ENCODE measurements around the gene LRRC4C.

Gene LRRC4C

DNA sequence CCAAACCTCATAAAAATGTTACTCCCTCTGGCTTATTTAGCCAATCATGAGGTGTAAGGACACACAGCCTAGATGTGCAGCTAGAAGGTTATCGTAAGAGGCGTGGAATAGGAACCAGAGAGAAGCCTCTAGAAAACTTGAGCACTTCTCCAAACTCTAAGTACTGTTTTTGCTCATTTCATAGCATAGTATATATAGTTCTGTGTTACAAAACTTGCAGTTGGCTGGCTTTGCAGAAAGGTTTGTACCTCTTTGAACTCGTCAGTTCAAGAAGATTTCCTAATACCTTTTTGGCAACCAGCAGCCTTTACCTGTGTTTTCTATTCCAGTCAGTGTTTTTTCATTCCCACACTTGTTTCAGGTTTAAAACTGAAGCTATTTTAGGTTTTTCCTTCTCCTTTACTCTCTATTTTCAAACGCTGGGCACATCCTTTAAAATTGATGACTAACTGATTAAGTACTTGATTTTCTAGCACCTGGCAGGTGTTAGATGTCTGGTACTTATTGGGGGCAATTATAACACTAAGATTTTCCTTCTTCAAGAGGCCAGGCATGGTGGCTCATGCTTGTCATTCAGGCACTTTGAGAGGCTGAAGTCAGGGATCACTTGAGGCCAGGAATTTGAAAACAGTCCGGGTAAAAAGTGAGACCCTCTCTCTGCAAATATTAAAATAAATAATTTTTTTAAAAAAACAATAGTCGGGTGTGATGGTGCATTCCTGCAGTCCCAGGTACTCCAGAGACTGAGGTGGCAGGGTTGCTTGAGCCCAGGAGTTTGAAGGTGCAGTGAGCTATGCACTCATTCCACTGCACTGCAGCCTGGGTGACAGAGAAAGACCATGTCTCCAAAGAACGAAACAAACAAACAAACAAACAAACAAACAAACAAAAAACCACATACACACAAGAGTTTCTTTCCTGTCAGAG, 125.2 kb downstream of the LRRC4C start:
- in situ Hi-C loops (cut with MboI; ENCODE audit: low sequenced_read_pairs), result no loop called here

DNA sequence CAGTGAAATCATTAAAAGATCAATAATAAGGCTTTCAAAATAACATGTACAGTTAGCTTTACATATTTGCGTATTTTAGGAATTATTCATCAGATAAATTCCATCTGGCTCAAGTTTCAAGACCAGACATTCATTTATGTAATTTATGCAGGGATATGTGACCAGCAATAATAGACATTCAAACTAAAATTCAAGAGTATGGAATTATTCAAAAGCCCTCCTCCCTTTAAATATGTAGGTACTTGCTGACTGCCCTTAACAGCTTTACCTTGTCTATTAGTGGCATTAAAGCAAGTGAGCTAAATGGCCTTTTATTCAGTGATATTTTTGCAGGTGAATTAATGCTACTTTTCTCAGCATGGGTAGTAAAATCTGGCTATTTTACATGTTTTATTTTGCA, 126.1 kb downstream of the LRRC4C start:
- in situ Hi-C loops (cut with MboI; ENCODE audit: low sequenced_read_pairs), result no loop called here

DNA sequence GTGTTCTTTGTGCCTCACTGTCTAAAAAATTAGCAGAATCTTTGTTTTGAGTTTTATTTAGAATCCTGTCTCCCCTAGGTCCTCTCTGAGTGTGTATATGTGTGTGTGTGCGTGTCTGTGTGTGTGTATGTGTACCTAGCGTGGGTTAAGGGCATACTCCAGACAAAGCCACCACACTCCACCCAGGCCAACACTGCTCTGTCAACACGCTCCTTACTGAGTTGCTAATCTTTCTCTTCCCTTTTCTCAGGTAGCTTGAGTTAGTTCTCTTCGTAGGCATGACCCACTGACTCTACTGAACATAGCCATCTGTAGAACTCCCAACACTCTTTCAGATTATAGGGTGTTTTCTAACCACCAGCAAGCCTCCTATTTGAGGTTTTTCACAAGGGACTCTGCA, 131.1 kb downstream of the LRRC4C start:
- in situ Hi-C loops (cut with MboI; ENCODE audit: low sequenced_read_pairs), result no loop called here

GRCh38 chr11:41323446-41323845, 136.0 kb downstream of the LRRC4C start:
- in situ Hi-C loops (cut with MboI; ENCODE audit: low sequenced_read_pairs), result no loop called here

DNA sequence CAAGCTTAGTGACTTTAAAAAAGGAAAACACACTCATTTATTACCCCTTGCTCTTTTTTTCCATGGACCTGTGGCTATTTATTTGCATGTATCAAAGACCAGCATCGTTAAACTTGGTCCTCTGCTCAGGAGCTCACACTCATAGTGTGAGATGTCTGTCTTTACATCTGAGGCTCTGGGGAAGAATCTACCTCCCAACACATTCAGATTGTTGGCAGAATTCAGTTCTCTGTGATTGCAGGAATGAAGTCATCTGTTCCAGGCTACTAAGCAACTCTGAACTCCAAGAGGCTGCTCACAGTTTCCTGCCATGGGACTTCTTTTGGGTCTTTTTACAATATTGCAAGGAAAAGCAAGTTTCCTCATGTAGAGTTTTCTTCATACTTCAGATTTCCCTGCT, 138.8 kb downstream of the LRRC4C start:
- in situ Hi-C loops (cut with MboI; ENCODE audit: low sequenced_read_pairs), result no loop called here

DNA sequence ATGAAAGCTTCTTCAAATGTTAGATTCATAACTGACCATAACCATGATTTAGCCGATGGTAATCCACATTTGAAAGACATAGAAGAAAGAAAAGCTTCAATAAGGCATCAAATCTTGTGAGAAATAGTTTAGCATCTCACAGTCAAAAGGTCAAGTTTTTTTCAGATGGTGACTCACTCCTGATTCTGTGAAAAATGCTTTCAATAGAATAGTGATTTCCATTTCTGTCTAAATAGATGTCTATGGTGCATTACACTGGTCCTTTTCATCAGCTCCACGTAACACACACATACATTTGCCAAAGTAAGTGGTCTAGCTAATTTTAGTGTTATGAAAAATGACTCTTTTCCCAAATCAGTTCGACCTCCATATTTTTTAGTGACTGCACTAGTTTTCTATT, 139.2 kb downstream of the LRRC4C start:
- in situ Hi-C loops (cut with MboI; ENCODE audit: low sequenced_read_pairs), result no loop called here

GRCh38 chr11:41319434-41319833, 140.0 kb downstream of the LRRC4C start:
- in situ Hi-C loops (cut with MboI; ENCODE audit: low sequenced_read_pairs), result no loop called here

DNA sequence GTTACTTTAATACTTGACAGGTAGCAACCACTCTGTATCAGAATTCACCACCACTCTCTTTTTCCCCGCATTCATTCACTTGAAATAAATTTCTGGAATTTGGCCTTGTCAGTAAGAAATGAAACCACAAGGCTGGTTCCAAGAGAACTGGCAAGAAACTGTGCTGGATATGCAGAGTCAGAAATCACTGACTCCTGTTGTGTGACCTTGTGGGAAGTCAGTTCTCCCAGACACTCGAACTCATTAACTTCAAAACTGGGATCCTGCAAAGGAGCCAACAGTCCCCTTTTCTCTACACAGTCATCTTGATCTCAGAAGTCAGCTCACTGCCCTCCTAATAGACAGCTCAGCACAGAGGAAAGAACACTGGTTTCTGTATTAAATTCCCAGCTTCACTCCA, 142.7 kb downstream of the LRRC4C start:
- in situ Hi-C loops (cut with MboI; ENCODE audit: low sequenced_read_pairs), result no loop called here

- in situ Hi-C loops (cut with MboI; ENCODE audit: low sequenced_read_pairs), result no loop called here
Measured at GRCh38 chr11:41313226-41313625, 146.2 kb downstream of the LRRC4C start.

- in situ Hi-C loops (cut with MboI; ENCODE audit: low sequenced_read_pairs), result no loop called here
Measured at GRCh38 chr11:41309716-41310115, 149.7 kb downstream of the LRRC4C start.

- in situ Hi-C loops (cut with MboI; ENCODE audit: low sequenced_read_pairs), result no loop called here
Measured at GRCh38 chr11:41309111-41309522, 150.3 kb downstream of the LRRC4C start.

DNA sequence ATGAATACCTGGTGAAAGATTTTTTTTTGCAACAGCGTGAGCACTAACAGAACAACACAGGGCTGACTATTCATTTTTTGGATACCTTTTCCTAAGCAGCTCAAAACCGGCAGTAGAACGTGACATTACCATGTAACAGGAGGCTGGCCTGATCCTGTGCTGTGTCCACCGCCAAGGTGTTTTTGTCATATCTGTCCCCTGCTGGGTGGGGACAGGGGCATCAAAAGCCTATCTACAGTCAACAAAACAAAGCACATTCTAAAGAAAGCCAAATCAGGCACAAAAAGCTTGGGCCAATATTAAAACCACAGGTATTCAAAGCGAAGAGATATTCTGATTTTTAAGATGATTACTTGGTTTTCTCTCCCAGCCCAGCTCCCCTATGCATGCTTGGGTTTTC, 151.2 kb downstream of the LRRC4C start:
- in situ Hi-C loops (cut with MboI; ENCODE audit: low sequenced_read_pairs), result no loop called here

DNA sequence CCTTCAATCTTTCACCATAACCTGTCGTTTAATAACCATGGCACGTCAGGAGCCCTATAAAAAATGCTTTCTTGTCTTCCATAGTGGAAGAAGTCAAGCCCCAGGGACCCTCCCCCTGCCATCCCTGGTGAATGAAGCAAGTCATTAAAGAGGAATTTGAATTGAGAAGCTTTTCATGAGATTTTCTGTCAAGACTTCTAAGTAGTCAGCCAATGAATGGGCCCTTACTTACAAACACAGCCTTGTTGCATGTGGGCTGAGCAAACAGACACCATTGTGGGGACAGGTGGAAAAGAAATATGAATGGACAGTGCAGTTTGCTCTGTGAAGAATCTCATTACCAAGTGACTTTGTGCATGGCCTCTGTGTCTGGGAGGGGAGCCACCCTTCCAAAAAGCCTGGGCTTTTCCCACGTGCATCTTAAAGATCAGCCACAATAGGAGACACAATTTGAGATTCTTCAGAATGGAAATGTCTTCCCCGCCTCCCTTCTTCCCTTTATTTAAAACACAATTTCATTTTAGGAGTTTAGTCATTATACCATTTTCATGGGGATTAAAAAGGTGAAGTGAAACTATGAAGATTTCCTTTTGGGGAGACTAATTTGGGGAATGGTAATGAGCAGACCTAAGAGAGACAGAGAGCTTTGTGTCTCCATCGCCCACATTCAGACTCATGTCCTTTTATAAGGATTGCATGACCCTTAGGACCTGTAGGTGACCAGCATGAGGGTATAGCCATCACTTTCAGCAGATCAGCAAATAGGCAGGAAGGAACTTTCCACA, 152.0 kb downstream of the LRRC4C start:
- in situ Hi-C loops (cut with MboI; ENCODE audit: low sequenced_read_pairs), result no loop called here

- in situ Hi-C loops (cut with MboI; ENCODE audit: low sequenced_read_pairs), result no loop called here
Measured at GRCh38 chr11:41306431-41306830, 153.0 kb downstream of the LRRC4C start.

DNA sequence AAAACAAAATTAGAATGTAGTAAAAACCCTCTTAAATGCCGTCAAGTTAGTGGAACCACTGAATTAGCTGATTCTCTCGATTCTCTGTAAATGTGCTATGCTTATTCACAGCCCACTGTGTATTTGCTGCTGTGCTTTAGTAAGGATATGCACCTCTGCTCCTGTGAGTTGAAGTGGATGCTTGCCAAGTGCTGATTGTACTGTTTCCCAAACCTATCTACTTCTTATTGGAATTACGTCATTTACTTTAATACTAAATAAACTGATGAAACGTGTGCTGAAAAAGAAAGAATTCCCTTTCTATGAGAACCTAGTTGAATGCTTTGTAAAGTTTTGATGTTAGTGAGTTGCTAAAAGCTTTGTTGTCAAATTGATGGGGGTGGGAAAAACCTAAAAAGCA, 158.4 kb downstream of the LRRC4C start:
- in situ Hi-C loops (cut with MboI; ENCODE audit: low sequenced_read_pairs), result no loop called here

- in situ Hi-C loops (cut with MboI; ENCODE audit: low sequenced_read_pairs), result no loop called here
Measured at GRCh38 chr11:41289408-41289807, 170.0 kb downstream of the LRRC4C start.

GRCh38 chr11:41286751-41287150, 172.7 kb downstream of the LRRC4C start:
- in situ Hi-C loops (cut with MboI; ENCODE audit: low sequenced_read_pairs), result no loop called here

DNA sequence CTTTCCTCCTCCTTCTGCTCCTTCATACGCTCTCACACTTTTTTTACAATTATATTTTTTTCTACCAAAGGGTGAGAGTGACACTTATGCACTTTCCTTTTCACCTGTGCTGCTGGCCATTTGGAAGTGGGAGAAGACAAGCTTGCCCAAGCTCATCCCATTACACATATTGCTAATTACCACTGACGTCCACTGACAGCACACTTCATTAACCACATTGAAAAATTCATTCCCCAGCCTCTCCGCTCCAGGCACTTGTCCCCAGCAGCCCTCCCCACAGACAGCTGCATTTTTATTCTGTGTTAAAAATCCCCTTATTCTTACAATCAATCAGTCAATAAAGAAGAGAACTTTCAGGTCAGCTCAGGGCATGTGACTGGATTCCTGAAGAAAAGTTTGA, 175.1 kb downstream of the LRRC4C start:
- in situ Hi-C loops (cut with MboI; ENCODE audit: low sequenced_read_pairs), result no loop called here

DNA sequence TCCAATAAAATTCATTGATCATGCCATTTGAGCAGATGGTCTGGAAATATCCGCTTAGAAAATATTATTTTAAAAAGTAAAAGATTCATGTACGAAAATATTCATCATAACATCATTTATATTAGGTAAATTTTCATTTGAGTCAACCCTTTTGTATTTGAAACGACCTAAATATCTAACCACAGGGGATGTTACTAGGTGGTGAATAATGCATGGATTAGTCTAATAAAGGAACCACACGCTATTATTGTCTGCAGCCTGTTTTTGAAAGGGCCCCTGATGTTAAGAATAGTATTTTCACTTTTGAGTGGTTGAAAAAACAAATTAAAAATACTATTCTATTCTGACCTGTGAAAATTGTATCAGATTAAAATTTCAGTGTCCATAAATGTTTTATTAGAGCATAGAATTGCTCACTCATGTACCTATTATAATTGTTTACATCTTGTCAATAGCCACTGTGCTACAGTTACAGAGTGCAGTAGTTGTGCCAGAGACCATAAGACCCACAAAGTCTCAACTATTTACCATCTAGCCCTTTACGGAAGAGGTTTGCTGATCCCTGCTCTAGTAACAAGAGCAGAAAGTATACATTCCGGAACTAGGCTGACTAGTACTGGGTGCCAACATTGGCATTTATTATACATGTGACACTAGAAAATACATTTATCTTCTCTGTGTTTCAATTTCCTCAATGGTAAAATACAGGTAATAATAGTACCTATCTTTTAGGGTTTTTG, 176.1 kb downstream of the LRRC4C start:
- in situ Hi-C loops (cut with MboI; ENCODE audit: low sequenced_read_pairs), result no loop called here

GRCh38 chr11:41282395-41282794, 177.1 kb downstream of the LRRC4C start:
- in situ Hi-C loops (cut with MboI; ENCODE audit: low sequenced_read_pairs), result no loop called here

DNA sequence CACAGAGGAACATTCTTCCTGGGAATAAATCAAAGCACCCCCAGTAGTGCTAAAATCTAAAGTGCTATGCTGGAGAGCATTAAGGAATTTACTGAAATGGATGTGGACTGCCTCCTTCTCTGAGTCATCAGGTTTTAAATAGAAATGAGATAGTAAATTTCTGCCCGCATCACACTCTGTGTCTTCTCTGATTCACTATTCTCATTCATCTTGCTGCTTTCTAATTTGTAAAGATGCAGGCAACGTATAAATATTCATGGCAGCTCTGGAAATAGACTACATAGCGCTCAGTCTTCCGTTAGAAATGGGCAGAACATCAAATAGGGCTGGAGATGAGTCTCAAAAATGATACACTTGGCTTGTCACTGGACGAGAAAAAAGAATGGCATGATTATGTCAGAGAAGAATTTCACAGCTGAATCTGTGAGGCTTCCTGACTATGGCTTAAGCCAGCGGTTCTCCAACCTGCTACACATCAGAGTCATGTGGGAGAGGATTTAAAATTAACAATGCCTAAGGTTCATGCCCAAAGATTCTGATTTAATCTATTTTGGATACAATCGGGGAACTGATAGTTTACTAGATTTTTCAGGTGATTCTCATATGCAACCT, 178.2 kb downstream of the LRRC4C start:
- in situ Hi-C loops (cut with MboI; ENCODE audit: low sequenced_read_pairs), result no loop called here

Data from HL-60/S4 (cell line).